SK-N-MC (cell line): ENCODE measurements around the gene BMPR1B.

Experiments
- EZH2 ChIP-seq: fragments of 200-600 bp; sonication (generic); IDR thresholded peaks from one replicate; pipeline ENCODE4 v1.6.1; 2017; ENCODE audit warnings: antibody characterized with exemption
- FOXP2 ChIP-seq: optimal IDR thresholded peaks from 2 replicates; pipeline ENCODE3; 2011; ENCODE audit warnings: mild to moderate bottlenecking, moderate library complexity; ENCODE audit not compliant: insufficient read depth; ENCODE audit errors: extremely low read length, control extremely low read depth
- POLR2AphosphoS5 ChIP-seq: IDR thresholded peaks from 2 replicates; pipeline ENCODE4 v1.6.1; 2012; ENCODE audit warnings: mild to moderate bottlenecking, low read depth, low read length, borderline replicate concordance

- TF ChIP-seq EZH2 (no peak), POLR2AphosphoS5 (no peak), FOXP2 (no peak)
Measured at GRCh38 chr4:95071851-95072250, 314.1 kb downstream of the BMPR1B start.
